Activated T-cell treated with anti-CD3 and anti-CD28 coated beads for 48 hours (primary cell): ENCODE data around the gene WFDC12.

Experiments
- DNase-seq: peaks from one replicate; pipeline ENCODE4 v3.0.0-alpha.2; 2020; ENCODE audit warnings: low read depth

WFDC12 gene

DNA sequence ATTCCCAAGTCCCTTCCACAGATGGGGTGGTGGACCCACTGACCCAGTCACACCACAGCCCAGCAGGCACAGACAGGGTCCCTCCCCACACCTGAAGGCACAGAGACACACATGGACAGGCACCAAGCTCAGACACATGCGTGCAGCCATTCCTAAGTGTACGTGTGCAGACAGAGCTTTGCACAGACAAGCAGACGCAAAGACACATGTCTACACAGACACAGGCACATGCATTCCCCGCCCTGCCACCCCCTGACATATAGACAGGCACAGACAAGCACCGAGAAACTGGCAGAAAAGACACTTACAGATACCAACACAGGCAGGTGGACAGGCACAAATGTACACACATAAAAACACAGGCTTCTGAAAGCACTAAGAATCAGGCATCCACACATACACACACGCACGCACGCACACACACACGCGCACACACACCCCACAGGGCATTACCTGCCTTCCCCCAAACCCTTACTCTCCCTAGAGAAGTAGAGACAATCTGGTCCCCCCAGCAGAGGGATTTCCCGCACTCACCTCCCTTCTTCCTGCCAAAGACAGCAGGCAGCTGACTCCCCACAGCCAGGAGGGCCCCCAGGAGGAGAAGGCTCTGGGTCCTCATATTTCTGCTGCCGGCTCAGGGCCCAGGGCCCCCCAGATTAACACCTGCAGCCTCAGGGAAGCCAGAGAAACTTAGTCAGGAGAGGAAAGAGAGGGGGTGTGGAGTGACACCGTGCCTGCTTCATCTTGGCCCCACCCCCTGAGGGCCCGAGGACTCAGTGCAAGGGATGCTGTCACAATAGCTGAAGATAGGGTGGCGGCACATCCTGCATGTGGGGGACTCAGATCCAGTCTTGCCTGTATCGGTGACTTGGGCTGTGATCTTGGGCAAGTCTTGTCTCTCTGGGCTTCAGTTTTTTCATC lies 9.5 kb downstream of the WFDC12 start, which contains the start of gene WFDC5:
TSS of gene WFDC5 (minus strand) at position 710 of the 921 bp plus-strand sequence. CDS start at position 619, 91 bp downstream.
- DNase-seq, result peak; percentile 14

DNA sequence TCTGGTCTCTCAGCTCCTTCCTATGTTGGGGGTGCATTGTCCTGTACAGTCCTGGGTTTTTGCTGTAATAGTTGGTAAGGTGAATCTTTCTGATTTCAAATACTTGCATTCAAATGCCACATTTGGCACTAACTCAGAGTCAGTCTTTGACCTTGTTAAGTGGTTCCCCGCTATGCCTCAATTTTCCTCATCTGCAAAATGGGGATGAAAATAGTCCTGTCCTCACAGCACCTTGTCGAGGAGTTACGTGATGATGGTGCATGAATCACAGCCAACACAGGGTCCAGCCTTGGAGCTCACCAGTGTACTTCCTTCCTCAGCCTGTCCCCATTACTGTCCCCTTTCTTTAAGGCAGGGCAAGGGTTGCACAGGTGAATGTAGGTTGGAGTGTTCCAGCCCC lies 10.4 kb downstream of the WFDC12 start:
- no peak for DNase-seq

- DNase-seq, result no peak
Observed at GRCh38 chr20:45112754-45113153, 11.5 kb downstream of the WFDC12 start.

- no peak for DNase-seq
Observed at GRCh38 chr20:45111799-45112471, 12.3 kb downstream of the WFDC12 start.

- no peak for DNase-seq
Observed at GRCh38 chr20:45111285-45111684, 13.0 kb downstream of the WFDC12 start.

DNA sequence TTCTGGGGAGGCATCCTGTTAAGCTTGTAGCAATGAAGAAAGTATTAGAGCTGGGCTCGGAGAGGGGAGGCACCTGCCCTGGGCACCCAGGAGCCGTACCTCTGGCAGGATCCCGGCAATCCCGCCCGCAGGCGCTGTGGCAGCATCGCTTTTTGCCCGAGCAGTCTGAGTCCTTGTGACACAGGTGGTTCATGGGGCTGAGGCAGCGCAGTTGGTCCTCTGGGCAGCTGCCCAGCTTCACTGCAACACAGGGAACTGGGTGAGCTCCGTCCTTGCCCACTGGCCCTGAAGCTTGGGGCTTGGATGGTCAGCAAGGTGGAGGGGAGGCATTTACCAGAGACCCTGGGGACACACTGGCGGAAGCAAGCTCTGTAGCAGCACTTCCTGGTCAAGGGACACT lies 14.0 kb downstream of the WFDC12 start:
- no peak for DNase-seq

GRCh38 chr20:45109634-45110033 lies 14.6 kb downstream of the WFDC12 start:
- no peak for DNase-seq

GRCh38 chr20:45105317-45105716 lies 18.9 kb downstream of the WFDC12 start:
- DNase-seq, result no peak

GRCh38 chr20:45104786-45105185 lies 19.5 kb downstream of the WFDC12 start:
- DNase-seq, result no peak

DNA sequence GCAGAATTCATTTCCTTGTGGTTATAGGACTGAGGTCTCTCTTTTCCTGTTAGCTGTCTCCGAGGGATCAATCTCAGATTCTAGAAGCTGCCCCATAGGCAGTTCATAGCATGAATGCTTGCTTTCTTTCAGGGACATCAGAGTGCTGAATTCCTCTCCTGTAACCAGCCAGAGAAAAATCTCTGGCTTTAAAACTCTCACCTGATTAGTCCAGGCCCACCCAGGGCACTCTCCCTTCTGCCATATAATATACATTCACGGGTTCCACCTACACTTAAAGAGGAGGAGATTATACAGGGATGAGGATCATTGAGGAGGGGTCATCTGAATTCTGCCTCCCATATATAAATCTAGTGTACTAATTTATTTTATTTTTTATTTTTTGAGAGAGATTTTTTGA lies 21.2 kb downstream of the WFDC12 start:
- DNase-seq, result no peak

DNA sequence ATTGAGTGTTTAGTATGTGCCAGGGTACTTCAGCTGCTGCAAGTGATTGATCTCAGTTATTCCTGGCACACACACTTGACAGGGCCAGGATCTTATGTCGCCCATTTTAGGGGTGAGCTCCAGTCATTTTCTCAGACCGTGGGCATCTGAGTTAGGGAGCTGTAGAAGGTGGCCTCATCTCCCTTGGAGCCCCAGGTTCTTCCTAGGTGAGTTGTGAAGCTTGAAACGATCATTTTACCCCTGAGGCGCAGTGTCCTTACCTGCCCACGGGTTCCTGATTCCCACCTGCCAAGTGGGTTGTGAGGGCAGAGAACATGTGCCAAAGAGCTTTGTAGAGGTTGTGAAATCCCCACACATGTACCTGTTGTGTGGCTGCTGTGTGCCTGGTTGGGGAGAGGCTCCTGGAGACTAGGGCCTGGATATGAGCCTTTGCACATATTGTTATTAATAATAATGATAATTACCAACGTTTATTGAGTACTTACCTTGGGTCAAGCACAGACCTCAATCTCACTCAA lies 22.9 kb downstream of the WFDC12 start:
- no peak for DNase-seq

DNA sequence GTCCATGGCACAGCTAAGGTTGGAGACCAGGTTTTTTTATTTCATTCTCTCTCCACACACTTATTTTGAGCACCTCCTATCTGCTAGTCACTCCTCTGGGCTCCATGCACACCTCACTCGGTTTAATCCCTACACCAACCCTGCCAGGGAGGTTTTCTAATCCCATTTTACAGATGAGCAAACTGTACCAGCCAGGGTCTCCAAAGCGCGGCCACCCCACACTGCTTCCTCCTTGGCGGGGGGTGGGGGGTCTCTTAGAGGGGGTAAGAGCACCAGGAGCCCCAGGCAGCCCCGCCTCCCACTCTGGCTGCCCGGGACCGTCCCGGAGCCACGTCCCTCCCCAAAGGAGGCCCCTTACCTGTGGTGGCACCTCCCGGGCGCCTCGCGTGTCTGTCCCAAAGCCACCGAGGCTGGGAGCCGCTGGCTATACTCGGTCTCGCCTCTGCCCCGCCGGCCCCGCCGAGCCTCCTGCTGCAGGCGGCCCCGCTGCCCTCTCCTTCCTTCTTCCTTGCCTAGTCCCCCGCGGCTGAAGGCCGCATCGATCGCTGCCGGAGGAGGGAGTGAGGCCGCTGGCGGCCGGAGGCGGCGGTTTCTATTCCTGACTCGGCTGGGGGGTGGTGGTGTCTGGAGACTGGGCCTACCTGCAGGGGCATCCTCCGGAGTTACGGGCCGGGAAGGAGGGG lies 23.6 kb downstream of the WFDC12 start, which contains the start of gene KCNS1:
TSS of gene KCNS1 (minus strand) at position 565 of the 683 bp plus-strand sequence. CDS start 1,891 bp downstream, outside the sequence.
- no peak for DNase-seq

DNA sequence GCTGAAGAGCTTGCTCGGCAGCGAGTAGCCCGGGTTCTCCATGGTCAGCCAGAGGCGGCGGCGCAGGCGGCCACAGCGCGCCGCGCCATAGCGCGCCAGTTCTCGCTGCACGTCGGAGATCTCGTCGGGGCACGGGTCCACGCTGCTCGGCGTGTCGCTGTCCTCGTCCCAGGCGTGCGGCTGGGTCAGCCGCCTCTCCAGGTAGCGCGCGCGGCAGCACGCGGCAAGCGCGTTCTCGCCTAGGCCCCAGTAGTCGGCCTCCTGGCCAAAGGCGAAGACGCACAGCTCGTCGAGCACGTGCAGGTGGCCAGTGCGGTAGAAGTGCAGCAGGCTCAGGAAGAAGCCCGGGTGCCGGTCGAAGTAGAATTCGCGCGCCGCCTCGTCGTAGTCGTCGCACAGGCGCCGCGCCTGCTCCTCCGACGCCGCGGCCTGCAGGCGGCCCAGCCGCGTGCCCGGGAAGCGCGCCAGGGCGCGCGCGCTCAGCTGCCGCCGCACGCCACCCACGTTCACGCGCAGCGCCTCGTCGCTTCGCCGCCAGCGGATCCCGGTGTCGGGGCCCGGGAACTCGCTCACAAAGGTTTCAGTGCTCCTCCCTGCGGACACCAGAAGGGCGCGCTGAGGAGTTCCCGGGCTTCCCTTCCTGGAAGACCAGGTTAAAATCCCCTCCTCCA lies 26.0 kb downstream of the WFDC12 start:
- DNase-seq, result peak; percentile 38

DNA sequence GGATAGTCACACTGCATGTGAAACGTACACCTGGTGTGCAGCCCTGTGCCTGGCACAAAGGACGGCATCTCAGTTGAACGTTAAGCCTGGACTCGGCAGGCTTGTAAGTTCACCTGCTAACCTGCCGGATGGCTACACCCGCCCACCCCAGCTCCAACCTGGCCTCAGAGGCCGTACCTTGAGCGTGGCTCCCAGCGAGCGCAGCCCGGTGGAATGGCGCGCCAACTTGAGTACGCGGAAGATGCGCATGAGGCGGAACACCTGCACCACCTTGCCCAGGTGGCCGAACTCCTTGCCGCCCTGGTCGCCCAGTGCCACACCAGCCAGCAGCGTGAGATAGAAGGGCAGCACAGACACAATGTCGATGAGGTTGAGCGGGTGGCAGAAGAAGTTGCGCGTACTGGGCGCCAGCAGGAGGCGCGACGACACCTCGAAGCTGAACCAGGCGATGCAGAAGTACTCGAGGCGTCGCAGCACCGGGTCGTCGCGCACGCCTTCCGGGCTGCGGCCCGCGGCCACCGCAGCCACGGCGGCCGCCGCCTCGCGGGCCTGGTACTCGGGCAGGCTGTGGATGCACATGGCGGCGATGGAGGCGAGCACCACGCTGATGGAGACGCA lies 26.7 kb downstream of the WFDC12 start:
- peak; percentile 54 for DNase-seq

- no peak for DNase-seq
Observed at GRCh38 chr20:45096781-45097180, 27.5 kb downstream of the WFDC12 start.

GRCh38 chr20:45095805-45096238 lies 28.4 kb downstream of the WFDC12 start:
- DNase-seq, result peak; percentile 27

DNA sequence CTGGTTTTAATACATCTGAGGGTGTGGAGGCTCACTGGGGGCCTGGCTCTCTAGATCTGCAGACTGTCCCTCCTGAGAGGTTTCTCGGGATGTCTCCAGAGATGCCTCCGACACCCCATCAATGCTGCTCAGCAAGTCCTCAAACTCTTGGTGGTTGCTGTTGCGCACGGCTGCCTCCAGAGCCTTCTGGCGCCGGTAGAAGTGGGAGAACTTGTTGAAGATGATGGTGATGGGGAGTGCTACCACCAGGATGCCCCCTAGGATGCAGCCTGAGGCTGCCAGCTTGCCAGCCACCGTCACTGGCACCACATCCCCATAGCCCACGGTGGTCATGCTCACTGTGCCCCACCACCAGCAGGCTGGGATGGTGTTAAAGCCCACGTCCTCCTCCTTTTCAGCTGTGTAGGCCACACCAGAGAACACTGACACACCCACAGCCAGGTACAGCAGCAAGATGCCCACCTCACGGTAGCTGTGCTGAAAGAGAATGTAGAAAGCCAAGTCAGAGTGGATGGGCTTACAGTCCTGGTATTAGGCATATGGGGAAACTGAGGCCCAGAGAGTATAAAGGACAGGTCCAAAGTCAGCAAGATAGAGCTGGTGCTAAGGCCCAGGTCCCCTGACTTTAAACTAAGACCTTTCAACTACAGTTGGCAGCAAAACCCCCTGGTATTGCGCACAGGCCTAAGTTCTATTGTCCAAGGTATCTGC lies 29.2 kb downstream of the WFDC12 start:
- no peak for DNase-seq

DNA sequence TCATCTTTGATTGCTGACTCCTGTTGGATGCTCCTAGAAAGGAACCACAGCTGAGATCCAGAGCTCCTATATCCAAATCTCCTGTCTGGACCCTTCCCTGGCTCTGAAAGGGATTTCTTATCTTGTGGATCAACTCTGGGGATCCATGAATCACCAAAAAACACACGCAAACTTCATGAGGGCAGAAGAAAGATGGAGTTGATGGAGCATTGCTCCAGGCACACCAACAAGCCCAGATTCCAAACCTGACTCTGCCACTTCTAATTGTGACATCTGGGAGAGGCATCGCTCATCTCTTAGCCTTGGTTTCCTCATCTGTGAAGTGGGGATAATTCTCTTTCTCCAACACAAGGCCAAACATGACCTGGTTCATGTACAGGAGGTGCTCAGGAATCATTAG lies 30.1 kb downstream of the WFDC12 start:
- DNase-seq, result no peak

GRCh38 chr20:45092898-45093297 lies 31.4 kb downstream of the WFDC12 start:
- DNase-seq, result no peak

GRCh38 chr20:45091366-45091765 lies 32.9 kb downstream of the WFDC12 start:
- no peak for DNase-seq
